Inflammatory macrophage treated with lipopolysaccharide for 4 hours (primary cell): ENCODE data around the gene NOTO.

ENCODE experiments used
- DNase-seq: peaks from one replicate; pipeline ENCODE4 v3.0.0-alpha.2; 2020

Gene NOTO

GRCh38 chr2:73258913-73259215 is 56.5 kb downstream of the NOTO start:
- no peak for DNase-seq

- no peak for DNase-seq
These were observed 56.9 kb downstream of the NOTO start for GRCh38 chr2:73259276-73259675.

DNA sequence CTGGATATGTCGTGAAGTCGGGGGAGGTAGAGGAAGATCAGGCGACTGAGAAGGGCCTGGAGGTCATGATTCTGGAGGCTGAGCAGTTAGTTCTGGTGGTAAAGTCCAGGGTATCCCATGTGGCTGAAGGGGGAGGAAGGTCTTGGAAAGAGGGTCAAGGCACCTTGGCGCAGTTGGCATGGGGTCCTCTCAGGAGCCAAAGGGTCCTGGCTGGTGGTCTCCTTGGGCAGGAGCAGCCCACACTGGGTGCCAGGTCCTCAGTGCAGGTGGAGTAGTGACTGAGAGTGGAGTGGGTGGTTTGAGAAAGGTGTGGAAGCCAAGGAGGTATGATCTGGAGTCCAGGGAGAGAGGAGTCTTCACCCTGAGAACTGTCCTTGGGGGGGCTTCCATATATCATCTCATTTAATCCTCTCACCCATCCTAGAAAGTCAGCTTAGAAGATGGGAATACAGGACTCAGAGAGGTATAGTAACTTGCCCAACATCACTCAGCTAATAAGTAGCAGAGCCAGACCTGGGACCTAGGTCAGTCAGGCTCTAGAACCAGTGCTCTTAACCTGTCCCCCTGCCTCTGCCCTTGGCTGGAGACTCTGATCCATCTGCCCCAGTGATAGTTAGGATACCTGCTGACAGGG is 57.4 kb downstream of the NOTO start:
- no peak for DNase-seq

GRCh38 chr2:73260338-73260984 is 58.1 kb downstream of the NOTO start:
- peak; percentile 31 for DNase-seq
